GM19468 (cell line): ENCODE measurements around the gene TSSK3.
"Not testable (repeated sequence)": the region's sequence is repeated elsewhere in the genome, so short reads cannot be mapped to it uniquely, and the experiment has no call there.

Experiments
- ATAC-seq: cut with Tn5 transposase; IDR thresholded peaks from one replicate; pipeline ENCODE4 v1.9.1; 2021; ENCODE audit warnings: mild to moderate bottlenecking, moderate library complexity, moderate number of reproducible peaks; ENCODE audit not compliant: unreplicated experiment; ENCODE audit errors: extremely low read depth

TSSK3 gene

GRCh38 chr1:32337855-32338636 is 24.3 kb upstream of the TSSK3 start:
- no peak for ATAC-seq

- no peak for ATAC-seq
Measured at GRCh38 chr1:32338637-32339145, 23.6 kb upstream of the TSSK3 start.

- ATAC-seq, result no peak
Measured at GRCh38 chr1:32339363-32339978, 22.9 kb upstream of the TSSK3 start.

GRCh38 chr1:32341186-32341757 is 21.1 kb upstream of the TSSK3 start:
- ATAC-seq, result no peak

GRCh38 chr1:32341971-32342370 is 20.4 kb upstream of the TSSK3 start:
- no peak for ATAC-seq

GRCh38 chr1:32342704-32343103 is 19.6 kb upstream of the TSSK3 start:
- ATAC-seq, result no peak

GRCh38 chr1:32345289-32345827 is 17.0 kb upstream of the TSSK3 start:
- no peak for ATAC-seq

GRCh38 chr1:32346532-32347157 is 15.7 kb upstream of the TSSK3 start:
- no peak for ATAC-seq

- no peak for ATAC-seq
Measured at GRCh38 chr1:32349211-32349708, 13.1 kb upstream of the TSSK3 start.

GRCh38 chr1:32350785-32351398 is 11.4 kb upstream of the TSSK3 start:
- ATAC-seq, result no peak

- peak; percentile 61 for ATAC-seq
Measured at GRCh38 chr1:32351399-32352238, 10.7 kb upstream of the TSSK3 start.

GRCh38 chr1:32352239-32352745 is 10.0 kb upstream of the TSSK3 start:
- no peak for ATAC-seq

- no peak for ATAC-seq
Measured at GRCh38 chr1:32352831-32353383, 9.4 kb upstream of the TSSK3 start.

- ATAC-seq, result no peak
Measured at GRCh38 chr1:32353431-32353830, 8.9 kb upstream of the TSSK3 start.

GRCh38 chr1:32353886-32354570 is 8.3 kb upstream of the TSSK3 start:
- no peak for ATAC-seq

- not testable (repeated sequence) for ATAC-seq
Measured at GRCh38 chr1:32355778-32356177, 6.6 kb upstream of the TSSK3 start.

- no peak for ATAC-seq
Measured at GRCh38 chr1:32356478-32356877, 5.9 kb upstream of the TSSK3 start.

- ATAC-seq, result no peak
Measured at GRCh38 chr1:32357614-32358013, 4.7 kb upstream of the TSSK3 start.
